ENCODE measurements around the gene PRKN.

The PRKN gene

DNA sequence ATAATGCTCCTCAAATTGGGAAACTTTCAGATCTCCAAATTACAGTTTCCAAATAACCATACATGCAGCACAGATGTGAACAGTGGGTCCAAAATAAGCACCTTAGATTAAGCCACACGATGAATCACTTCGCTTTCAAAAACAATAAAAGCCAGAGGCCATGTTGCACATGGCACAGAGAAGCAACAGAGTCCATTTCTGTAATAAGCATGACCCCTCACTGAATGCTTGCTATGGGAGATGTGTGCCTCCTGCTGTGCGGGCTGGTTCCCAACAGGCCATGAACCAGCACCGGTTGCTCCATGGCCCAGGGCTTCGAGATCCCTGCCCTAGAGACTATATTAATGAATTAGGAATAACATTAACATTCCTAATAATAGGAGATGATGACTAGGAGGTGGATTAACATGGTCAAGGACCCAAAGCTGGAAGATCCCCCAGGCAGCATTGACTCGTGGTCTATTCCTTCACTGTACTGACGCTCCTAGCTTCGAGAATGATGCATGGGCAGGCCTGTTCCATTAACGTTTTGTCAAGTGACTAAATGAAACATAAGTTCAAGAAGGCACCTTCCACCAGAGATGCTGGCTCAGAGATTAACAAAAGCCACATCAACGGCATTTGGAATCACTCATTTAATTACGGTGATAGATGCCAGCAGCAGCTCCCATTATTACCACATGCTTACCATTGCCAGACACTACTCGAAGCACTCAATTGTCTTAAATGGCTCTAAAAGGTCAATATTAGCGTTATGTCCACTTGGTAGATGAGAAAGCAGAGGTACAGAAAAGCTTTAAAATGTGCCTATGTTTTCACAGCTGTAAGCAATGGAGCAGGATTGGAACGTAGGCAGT lies 983.1 kb downstream of the PRKN start:
- DNase-seq: peak; percentile 70

GRCh38 chr6:161743509-161744178 lies 983.9 kb downstream of the PRKN start:
- no peak for DNase-seq

DNA sequence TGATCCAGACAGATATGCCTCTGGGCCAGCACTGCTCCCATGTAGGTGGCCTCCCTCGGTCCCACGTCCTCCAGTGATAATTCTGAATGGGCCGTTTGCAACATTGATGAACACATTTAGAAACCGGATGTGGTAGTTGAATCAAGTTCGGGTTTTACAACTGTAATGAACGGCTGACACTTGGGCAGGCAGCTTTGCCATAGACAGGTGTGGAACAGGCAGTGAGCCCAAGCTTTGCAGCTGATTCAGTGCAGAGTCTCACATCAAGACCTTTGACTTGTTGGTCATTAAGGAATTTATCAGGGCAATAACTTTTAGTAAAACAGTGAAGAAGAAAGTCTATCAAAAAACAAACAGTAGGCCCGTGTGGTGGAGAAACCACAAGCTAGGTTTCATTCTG lies 987.1 kb downstream of the PRKN start:
- DNase-seq: no peak

DNA sequence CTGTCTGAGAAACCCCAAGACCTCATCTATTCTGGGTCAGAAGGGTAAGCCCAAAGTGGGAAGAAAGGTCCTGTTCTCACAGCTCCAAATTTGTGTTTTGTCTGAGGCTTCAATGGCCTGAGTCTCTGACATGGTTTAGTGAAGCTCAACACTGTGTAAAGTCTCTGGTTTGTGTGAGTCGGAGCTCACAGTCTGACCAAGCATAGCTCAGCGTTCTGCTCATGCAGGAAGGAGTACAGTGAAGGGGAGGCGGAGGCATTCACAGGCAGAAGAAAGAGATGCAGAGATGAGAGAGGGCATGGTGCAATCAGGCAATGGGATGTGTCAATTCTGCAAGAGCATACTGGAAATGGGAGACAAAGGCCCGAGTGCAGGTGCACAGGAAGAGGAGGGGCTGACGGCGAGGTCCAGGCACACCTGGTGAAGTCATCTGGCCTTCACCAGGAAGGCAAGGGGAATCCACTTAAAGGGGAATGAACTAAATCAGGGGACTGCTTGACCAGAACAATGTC lies 990.7 kb downstream of the PRKN start:
- no peak for DNase-seq

- DNase-seq: no peak
Observed at GRCh38 chr6:161736326-161736725, 991.2 kb downstream of the PRKN start.

- DNase-seq: no peak
Observed at GRCh38 chr6:161732594-161732993, 995.0 kb downstream of the PRKN start.

GRCh38 chr6:161727083-161727833 lies 1000.3 kb downstream of the PRKN start:
- peak; percentile 62 for DNase-seq

DNA sequence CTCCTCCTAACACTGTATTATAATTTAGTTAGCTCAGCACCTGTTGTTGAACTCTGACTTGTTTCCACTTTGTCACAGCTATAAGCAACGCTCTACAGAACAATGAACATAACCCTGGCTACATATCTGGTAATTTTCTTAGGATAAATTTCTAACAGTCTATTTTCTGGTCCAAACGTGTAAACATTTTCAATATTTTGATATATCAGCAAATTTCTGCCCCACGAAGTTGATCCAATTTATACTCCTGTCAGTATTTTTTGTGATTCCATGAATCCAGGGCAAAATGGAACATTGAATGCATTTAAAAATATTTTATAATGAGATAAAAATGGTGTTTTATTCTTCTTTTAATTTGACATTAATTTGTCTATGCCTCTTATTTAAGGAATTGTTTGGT lies 1005.2 kb downstream of the PRKN start:
- no peak for DNase-seq

- no peak for DNase-seq
Observed at GRCh38 chr6:161721511-161721910, 1006.1 kb downstream of the PRKN start.

GRCh38 chr6:161716176-161716575 lies 1011.4 kb downstream of the PRKN start:
- DNase-seq: no peak

- no peak for DNase-seq
Observed at GRCh38 chr6:161711938-161712337, 1015.6 kb downstream of the PRKN start.

GRCh38 chr6:161711515-161711914 lies 1016.1 kb downstream of the PRKN start:
- no peak for DNase-seq

DNA sequence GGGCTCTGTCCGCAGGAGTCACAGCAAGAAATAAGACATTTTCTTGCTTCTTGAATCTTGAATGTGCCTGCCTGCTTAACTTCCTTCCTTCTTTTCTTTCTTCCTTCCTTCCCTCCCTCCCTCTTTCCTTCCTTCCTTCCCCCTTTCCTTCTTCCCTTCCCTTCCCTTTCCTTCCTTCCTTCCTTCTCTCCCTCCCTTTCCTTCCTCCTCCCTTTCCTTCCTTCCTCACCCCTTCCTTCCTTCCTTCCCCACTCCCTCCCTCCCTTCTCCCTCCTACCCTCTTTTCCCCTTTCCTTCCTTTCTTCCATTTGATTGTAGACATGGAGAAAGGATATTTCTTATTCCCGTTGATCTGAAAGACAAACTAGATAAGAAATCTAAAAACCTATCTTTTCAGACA lies 1016.9 kb downstream of the PRKN start:
- no peak for DNase-seq

GRCh38 chr6:161701056-161701455 lies 1026.5 kb downstream of the PRKN start:
- no peak for DNase-seq

- no peak for DNase-seq
Observed at GRCh38 chr6:161696801-161697200, 1030.8 kb downstream of the PRKN start.

DNA sequence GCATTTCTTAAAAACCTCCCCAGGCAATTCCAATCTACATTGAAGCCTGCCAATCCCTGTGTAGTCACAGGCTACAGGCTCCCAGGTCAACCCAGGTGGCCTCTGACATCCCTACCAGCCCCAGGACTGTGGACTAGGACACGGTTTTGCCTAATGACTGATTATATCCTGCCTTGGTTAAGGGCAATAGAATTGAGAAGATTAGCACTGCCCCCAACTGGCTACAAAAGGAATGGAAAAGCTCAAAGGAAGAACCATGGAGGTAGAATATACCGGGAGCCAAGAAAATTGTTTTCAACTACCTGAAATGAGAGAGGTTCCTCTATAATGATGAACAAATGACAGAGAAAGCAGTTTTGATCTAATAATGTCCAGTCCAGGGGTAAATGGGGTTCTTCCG lies 1032.6 kb downstream of the PRKN start:
- no peak for DNase-seq

GRCh38 chr6:161686655-161687054 lies 1040.9 kb downstream of the PRKN start:
- DNase-seq: no peak

- no peak for DNase-seq
Observed at GRCh38 chr6:161684731-161685475, 1042.7 kb downstream of the PRKN start.

DNA sequence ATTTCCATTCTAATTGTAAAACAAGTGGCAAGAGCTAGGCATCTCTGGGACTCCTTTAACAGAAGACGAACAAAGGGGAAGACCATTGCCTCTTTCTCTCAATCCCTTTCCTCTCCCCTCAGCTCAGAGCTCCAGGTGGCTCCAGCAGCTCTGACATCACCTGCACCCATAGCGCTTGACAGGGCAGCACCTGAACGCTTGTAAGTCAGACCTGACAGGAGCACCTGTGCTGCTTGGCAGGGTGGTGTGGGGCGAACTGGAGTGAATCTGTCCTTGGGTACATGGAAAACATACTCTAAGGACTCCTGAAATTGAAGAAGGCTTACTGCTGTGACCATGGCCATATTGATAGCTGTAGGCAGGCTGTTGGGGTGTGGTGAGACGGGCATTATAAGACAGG lies 1044.2 kb downstream of the PRKN start:
- DNase-seq: no peak

- DNase-seq: no peak
Observed at GRCh38 chr6:161682982-161683381, 1044.6 kb downstream of the PRKN start.

DNA sequence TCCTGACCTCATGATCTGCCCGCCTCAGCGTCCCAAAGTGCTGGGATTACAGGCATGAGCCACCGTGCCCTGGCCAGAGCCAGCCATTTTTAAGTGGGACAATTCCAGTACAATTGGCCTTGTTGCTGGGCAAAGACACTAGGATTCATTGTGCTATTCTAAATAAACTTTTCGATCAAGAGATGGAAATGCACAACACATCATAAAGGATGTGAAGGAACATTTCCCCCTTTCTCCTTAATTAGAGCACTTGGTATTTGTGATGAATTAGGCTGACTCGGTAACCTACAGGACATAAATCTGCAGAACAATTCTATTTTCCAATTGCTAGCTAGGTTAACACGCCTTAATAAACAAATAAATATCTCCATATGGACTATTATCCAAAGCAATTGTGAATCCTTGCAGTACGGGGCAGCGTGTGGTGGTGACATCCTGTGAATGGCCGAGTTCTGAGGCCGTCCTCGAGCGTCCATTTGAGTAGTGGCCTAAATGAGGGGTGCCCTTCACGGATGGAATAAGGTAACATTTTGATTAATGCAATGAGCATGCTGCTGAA lies 1047.5 kb downstream of the PRKN start:
- no peak for DNase-seq

- DNase-seq: no peak
Observed at GRCh38 chr6:161677188-161677587, 1050.4 kb downstream of the PRKN start.
